Lower lobe of right lung (tissue), 2 donors: ENCODE results near the gene CNTN3. TPM values are rescaled to one million over a fixed set of nuclear protein-coding genes. Genes with fewer than 3 reads are reported as not detected.
A peak's percentile ranks its signal among the peaks of the same experiment; 100 is the strongest.

ENCODE experiments used
- ATAC-seq, 2 donors: fragments of 200-7000 bp; cut with Tn5 transposase; one replicate each; pipeline ENCODE4 v1.9.1; 2020 to 2022; ENCODE audit warnings: mild to moderate bottlenecking in 2 of 2, moderate library complexity in 2 of 2
- DNase-seq: peaks from one replicate; pipeline ENCODE4 v3.0.0-alpha.2; 2020
- H3K27ac ChIP-seq: fragments of 200-600 bp; one replicate; pipeline ENCODE4 v1.8.0; 2022
- H3K27me3 ChIP-seq: fragments of 200-600 bp; one replicate; pipeline ENCODE4 v1.8.0; 2022; ENCODE audit warnings: low read depth
- H3K36me3 ChIP-seq: fragments of 200-600 bp; one replicate; pipeline ENCODE4 v1.8.0; 2022; ENCODE audit warnings: mild to moderate bottlenecking
- H3K4me1 ChIP-seq: fragments of 200-600 bp; one replicate; pipeline ENCODE4 v1.8.0; 2022
- H3K4me3 ChIP-seq: fragments of 200-600 bp; one replicate; pipeline ENCODE4 v1.8.0; 2022; ENCODE audit warnings: mild to moderate bottlenecking
- H3K9me3 ChIP-seq: fragments of 200-600 bp; one replicate; pipeline ENCODE4 v1.8.0; 2022
- intact Hi-C: fragments of 100-400 bp; cut with DNase I; formaldehyde crosslinking; loops from one replicate; pipeline ENCODE4 v1.11.0; 2022
- total RNA-seq: library from RNA; stranded (reverse); fragmentation: NEBNext Ultra II Directional; extraction: Animal tissue kit (Norgen Biotek cat#: 25700); gene quantifications from one replicate; pipeline ENCODE4 v1.2.1, GENCODE V29; 2021
- TF ChIP-seq, protein P1 (sequence below): fragments of 200-600 bp; IDR thresholded peaks from one replicate; pipeline ENCODE4 v1.8.0; 2022; ENCODE audit warnings: antibody characterized with exemption, mild to moderate bottlenecking
- donor health status: DM: no; HTN: yes; CAD: no; lungs with severe emphysema.

The CNTN3 gene
- total RNA-seq, 1 donor from 2014 or later: 1.9 TPM

DNA sequence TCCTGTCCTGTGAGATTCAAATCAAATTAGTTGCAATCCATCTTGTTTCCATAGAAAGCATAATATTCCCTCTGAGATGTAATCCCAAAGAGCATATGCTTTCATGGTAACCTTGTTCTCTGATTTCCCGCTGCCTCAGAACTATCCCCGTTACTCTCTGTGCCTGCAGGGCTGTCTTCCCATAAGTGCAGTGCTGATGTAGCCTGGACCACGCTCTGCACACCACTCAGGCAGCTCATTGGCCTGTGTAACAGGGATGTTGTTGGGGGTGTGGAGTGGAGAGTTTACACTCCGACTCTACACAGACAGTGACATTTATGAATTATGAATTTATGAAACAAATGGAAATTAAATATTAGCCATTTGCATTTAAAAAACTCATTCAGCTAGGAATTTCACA, 33.6 kb upstream of the CNTN3 start:
- Histone ChIP-seq H3K9me3 (no peaks in the 10 kb centered on the region), H3K27me3 (no peaks in the 10 kb centered on the region), H3K4me1 (no peaks in the 10 kb centered on the region), H3K27ac (no peak overlapping the region), H3K36me3 (no peaks in the 10 kb centered on the region), H3K4me3 (no peak overlapping the region)
- DNase-seq (no peak), ATAC-seq (no peak)
- TF ChIP-seq, protein P1, sequence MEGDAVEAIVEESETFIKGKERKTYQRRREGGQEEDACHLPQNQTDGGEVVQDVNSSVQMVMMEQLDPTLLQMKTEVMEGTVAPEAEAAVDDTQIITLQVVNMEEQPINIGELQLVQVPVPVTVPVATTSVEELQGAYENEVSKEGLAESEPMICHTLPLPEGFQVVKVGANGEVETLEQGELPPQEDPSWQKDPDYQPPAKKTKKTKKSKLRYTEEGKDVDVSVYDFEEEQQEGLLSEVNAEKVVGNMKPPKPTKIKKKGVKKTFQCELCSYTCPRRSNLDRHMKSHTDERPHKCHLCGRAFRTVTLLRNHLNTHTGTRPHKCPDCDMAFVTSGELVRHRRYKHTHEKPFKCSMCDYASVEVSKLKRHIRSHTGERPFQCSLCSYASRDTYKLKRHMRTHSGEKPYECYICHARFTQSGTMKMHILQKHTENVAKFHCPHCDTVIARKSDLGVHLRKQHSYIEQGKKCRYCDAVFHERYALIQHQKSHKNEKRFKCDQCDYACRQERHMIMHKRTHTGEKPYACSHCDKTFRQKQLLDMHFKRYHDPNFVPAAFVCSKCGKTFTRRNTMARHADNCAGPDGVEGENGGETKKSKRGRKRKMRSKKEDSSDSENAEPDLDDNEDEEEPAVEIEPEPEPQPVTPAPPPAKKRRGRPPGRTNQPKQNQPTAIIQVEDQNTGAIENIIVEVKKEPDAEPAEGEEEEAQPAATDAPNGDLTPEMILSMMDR: no peak
- intact Hi-C loops: no loop called here

DNA sequence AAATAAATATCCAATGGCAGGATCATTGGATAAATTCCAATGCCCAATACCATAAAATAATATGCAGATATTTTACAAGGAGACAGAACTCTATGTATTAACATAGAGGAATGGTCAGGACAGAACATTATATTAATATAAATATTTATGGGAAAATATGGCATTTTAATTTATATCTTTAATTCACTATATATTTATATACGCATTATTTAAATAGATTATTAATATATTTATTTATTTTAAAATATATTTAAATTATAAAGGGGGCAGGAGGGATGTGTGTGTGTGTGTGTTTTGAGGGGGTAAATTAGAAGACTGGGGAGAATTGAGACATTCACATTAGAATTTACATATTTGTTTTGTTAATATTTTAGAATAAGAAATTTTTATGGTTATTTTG, 31.6 kb upstream of the CNTN3 start:
- no peak overlapping the region for H3K4me3 ChIP-seq
- intact Hi-C loops: no loop called here
- no peaks in the 10 kb centered on the region for H3K27me3 ChIP-seq
- TF ChIP-seq, protein P1: no peak
- ATAC-seq (no peak), DNase-seq (no peak)
- no peaks in the 10 kb centered on the region for H3K9me3 ChIP-seq
- H3K36me3 ChIP-seq: no peaks in the 10 kb centered on the region
- no peak overlapping the region for H3K27ac ChIP-seq
- no peaks in the 10 kb centered on the region for H3K4me1 ChIP-seq

DNA sequence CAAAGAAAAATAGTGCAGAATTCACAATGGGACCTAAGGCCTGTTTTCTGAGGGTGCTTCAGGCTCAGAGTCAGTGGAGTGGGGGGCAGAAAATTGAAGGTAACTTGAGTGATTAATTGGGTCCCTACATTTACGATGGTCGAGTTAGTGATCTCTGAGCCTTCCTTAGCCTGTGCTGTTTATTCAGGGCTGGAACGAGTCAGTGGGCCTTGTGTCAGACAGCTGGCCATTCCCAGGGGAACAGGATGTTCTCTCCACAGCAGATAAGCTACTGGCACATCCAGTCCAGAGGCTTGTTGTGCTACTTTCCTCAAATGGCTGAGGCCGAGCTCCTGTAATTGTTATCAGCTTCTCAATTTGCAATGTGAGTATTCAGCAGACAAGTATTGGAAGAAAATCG, 29.2 kb upstream of the CNTN3 start:
- peak overlapping the region; percentile 18 for H3K27ac ChIP-seq
- H3K4me1 ChIP-seq: no peaks in the 10 kb centered on the region
- no peaks in the 10 kb centered on the region for H3K36me3 ChIP-seq
- peak; percentile 60 to 71 for ATAC-seq
- intact Hi-C loops: no loop called here
- no peaks in the 10 kb centered on the region for H3K27me3 ChIP-seq
- H3K9me3 ChIP-seq: no peaks in the 10 kb centered on the region
- TF ChIP-seq, protein P1: no peak
- no peak for DNase-seq
- no peak overlapping the region for H3K4me3 ChIP-seq

DNA sequence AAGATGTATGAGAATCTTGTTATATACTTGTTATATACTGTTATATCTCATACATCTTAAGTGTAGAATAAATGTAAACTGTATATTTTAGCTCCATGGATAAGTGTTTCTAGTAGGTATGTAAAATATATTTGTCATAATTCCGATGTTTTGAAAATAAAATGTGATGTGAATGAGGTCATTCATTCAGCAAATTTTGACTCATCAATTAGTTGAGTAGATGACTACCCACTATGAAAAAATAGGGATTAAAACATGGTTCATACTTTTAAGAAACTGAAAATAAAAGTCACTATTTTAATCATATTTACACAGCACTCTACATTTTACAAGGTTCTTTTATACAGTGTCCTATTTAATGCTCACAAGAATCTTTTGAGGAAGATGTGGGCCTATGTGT, 28.4 kb upstream of the CNTN3 start:
- intact Hi-C loops: no loop called here
- no peak overlapping the region for H3K27ac ChIP-seq

DNA sequence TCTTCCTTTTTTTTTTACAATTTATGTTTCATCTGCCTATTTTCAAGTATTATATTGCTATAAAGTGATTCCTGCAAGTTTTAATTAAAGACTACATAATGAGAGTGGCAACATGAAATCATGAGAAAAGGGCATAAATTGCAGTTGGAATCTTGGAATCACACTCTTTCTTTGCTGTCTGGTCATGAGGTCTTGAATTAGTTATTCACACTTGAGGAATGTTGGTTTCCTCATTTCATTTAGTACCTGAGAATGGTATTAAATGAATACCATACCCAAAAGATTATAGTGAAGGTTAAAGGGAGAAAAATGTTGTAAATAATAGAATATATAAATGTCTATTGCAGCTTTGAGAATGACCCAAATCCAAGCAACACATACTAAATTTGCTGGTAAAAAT, 25.8 kb upstream of the CNTN3 start:
- Histone ChIP-seq H3K36me3 (no peaks in the 10 kb centered on the region), H3K27me3 (no peaks in the 10 kb centered on the region), H3K4me1 (no peaks in the 10 kb centered on the region), H3K9me3 (no peaks in the 10 kb centered on the region), H3K4me3 (no peak overlapping the region), H3K27ac (no peak overlapping the region)
- ATAC-seq (no peak), DNase-seq (no peak)
- TF ChIP-seq, protein P1: no peak
- intact Hi-C loops: no loop called here

More for the DNA sequence above, 28.4 kb upstream of the CNTN3 start:
- DNase-seq: no peak
- ATAC-seq: no peak
- H3K4me3 ChIP-seq: no peak overlapping the region
- H3K9me3 ChIP-seq: no peaks in the 10 kb centered on the region
- H3K36me3 ChIP-seq: no peaks in the 10 kb centered on the region
- TF ChIP-seq, protein P1: no peak
- H3K4me1 ChIP-seq: no peaks in the 10 kb centered on the region
- H3K27me3 ChIP-seq: no peaks in the 10 kb centered on the region

DNA sequence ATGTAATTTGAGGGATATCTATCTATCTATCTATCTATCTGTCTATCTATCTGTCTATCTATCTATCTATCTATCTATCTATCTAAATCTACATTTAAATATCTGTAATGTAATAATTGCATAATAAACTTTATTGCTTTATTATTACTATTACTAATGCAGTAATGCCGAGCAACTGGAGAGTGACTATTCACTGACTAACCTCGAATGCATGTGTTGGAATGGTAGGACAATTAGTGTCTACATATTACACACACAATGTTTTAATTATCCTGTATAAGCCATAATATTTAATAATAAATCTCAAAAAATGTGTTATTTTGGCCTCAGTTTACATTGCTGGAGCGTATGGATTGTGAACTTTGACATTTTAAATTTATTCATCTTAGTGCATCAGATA, 25.2 kb upstream of the CNTN3 start:
- Histone ChIP-seq H3K4me3 (no peak overlapping the region), H3K36me3 (no peaks in the 10 kb centered on the region), H3K27me3 (no peaks in the 10 kb centered on the region), H3K9me3 (no peaks in the 10 kb centered on the region), H3K4me1 (no peaks in the 10 kb centered on the region), H3K27ac (no peak overlapping the region)
- TF ChIP-seq, protein P1: no peak
- DNase-seq: no peak
- intact Hi-C loops: no loop called here
- no peak for ATAC-seq
